ENCODE measurements around the gene HYAL2. TPM values are rescaled to one million over a fixed set of nuclear protein-coding genes. Genes with fewer than 3 reads are reported as not detected.

HYAL2 gene
- total and polyA plus RNA-seq, 10 of the 15 experiments (the other 5 are each of a cell fraction or from before 2014, with no cell fraction given): 0.06 to 21.8 (median 12.7) TPM

GRCh38 chr3:50347187-50347813 is 24.8 kb upstream of the HYAL2 start:
- DNase-seq (ENCODE audit: low read depth, low spot score) (no peak), ATAC-seq (peak; percentile 3; the same call in 2 of the 3 replicates), FAIRE-seq (no peak)
- Histone ChIP-seq H3K4me2 (ENCODE audit: control insufficient read depth, insufficient read depth) (no peak overlapping the region), H3K79me2 (ENCODE audit: control insufficient read depth, insufficient read depth, low read length) (peaks cover 20% of the 10 kb centered on the region), H4K20me1 (ENCODE audit: control insufficient read depth, insufficient read depth) (no peaks in the 10 kb centered on the region), H3K4me3 (no peak overlapping the region), H2AFZ (ENCODE audit: control insufficient read depth, low read depth, low read length) (no peak overlapping the region), H3K36me3 (ENCODE audit: control insufficient read depth in 2 of 2, insufficient read depth in 2 of 2, low read length in 1 of 2) (peaks cover 0 to 5% of the 10 kb centered on the region in 2 experiments; a peak in 1 of 4 replicates), H3K4me1 (ENCODE audit: control insufficient read depth, insufficient read depth, low read length) (peaks cover 26% of the 10 kb centered on the region), H3K27ac (ENCODE audit: control insufficient read depth, insufficient read depth) (no peak overlapping the region), H3K9me3 (replicated peaks; ENCODE audit: control insufficient read depth, insufficient read depth, low read length) (no peaks in the 10 kb centered on the region), H3K9ac (ENCODE audit: control insufficient read depth, insufficient read depth, low read length) (no peak overlapping the region), H3K27me3 (replicated peaks in 1 of 2; ENCODE audit: control insufficient read depth in 2 of 2, insufficient read depth in 2 of 2, low read length in 1 of 2) (no peaks in the 10 kb centered on the region)
- intact Hi-C loops (cut with micrococcal nuclease; ENCODE audit: unreplicated experiment) (loop anchor here (2.0 kb wide), 2 partner anchors 196 to 268 kb away; no protein-coding TSS in a partner anchor), in situ Hi-C loops (cut with MboI) (loop anchor here (5.0 kb wide), 1 partner anchor 200 kb away; no protein-coding TSS in a partner anchor)
- WGBS (ENCODE audit: insufficient coverage, insufficient replicate concordance, low lambda C conversion rate, missing lambda C conversion rate): 32% methylated on average over 10 of the region's 14 CpGs
- ChIA-PET SMC1A (ENCODE audit: uncharacterized antibody, unreplicated experiment) (interaction anchor here (1.4 to 3.0 kb wide), 4 partner anchors 10 to 197 kb away, joined by 3 to 16 read pairs (median 6); no protein-coding TSS in a partner anchor), RAD21 (ENCODE audit: unreplicated experiment) (interaction anchor here (0.7 to 2.4 kb wide), 4 partner anchors 19 to 194 kb away, joined by 3 to 13 read pairs (median 3); partner anchors contain the start of gene TUSC2), POLR2A (interaction anchor here (1.0 to 4.3 kb wide), 2 partner anchors 8 to 10 kb away, joined by 5 to 84 read pairs; partner anchors contain the start of gene RASSF1), CTCF (interaction anchor here (1.0 to 5.4 kb wide), 10 partner anchors 9 to 266 kb away, joined by 3 to 65 read pairs (median 4); partner anchors contain the start of gene RASSF1)
- BruUV-seq (replicated peaks): no TSS peak
- TF ChIP-seq ZBTB40 (IDR thresholded peaks at IDR 0.05; ENCODE audit: borderline replicate concordance): peak; percentile 67
- no peak for TF ChIP-seq POU2F2 (IDR thresholded peaks at IDR 0.05; ENCODE audit: borderline replicate concordance, low read depth, low read length)
- TF ChIP-seq ZNF384 (IDR thresholded peaks at IDR 0.05; ENCODE audit: borderline replicate concordance, low read depth, low read length): peak; percentile 98
- TF ChIP-seq RAD21 (IDR thresholded peaks at IDR 0.05; ENCODE audit: insufficient read depth, low read depth, low read length): peak; percentile 71
- no peak for TF ChIP-seq PRDM15 (CRISPR knock-in tag; IDR thresholded peaks at IDR 0.05)
- TF ChIP-seq SMC3 (IDR thresholded peaks at IDR 0.05; ENCODE audit: borderline replicate concordance, low read length): peak; percentile 44; the same call in 1 of the 2 replicates
- peak; percentile 57 to 69 (median 61) for TF ChIP-seq CTCF (IDR thresholded peaks at IDR 0.05 in 2 of 3, conservative IDR thresholded peaks at IDR 0.05 in 1 of 3; ENCODE audit: control insufficient read depth in 2 of 3, extremely low read depth in 1 of 3, insufficient read depth in 1 of 3, low read depth in 3 of 3, low read length in 3 of 3)
- no peak for TF ChIP-seq MLLT1 (IDR thresholded peaks at IDR 0.05)
- TF ChIP-seq RUNX3 (IDR thresholded peaks at IDR 0.05; ENCODE audit: low read length): 0 out of 2 replicates have a peak, but pooled peaks have one; percentile 14
- no peak for TF ChIP-seq NFXL1 (IDR thresholded peaks at IDR 0.05; ENCODE audit: borderline replicate concordance)
